Breast epithelium (tissue), 3 donors: ENCODE data around the gene SORBS1.

Experiments
- CTCF ChIP-seq, 3 donors: fragments of 450-650 bp; IDR thresholded peaks; one replicate each; pipeline ENCODE4 v1.5.1; 2016 to 2017; ENCODE audit warnings: antibody characterized with exemption in 3 of 3, mild to moderate bottlenecking in 3 of 3, moderate library complexity in 3 of 3
- POLR2AphosphoS5 ChIP-seq, 3 donors: sonication (generic); formaldehyde crosslinking; IDR thresholded peaks; one replicate each; pipeline ENCODE4 v1.6.1; 2017; ENCODE audit warnings: antibody characterized with exemption in 3 of 3

GRCh38 chr10:95389176-95389575 lies 172.0 kb downstream of the SORBS1 start:
- TF ChIP-seq CTCF (IDR thresholded peaks at IDR 0.05) (no peak), POLR2AphosphoS5 (IDR thresholded peaks at IDR 0.05) (no peak)
